Urinary bladder (tissue), 4 donors: ENCODE measurements around the gene ANKRD23. TPM values are rescaled to one million over a fixed set of nuclear protein-coding genes. Genes with fewer than 3 reads are reported as not detected.
"Not testable (repeated sequence)": the region's sequence is repeated elsewhere in the genome, so short reads cannot be mapped to it uniquely, and the experiment has no call there.

Experiments used
- DNase-seq: peaks from one replicate; pipeline ENCODE4 v3.0.0-alpha.2; 2015; ENCODE audit errors: extremely low spot score
- H3K27ac ChIP-seq: one replicate; pipeline ENCODE4 v1.5.1; 2013; ENCODE audit warnings: low read depth, mild to moderate bottlenecking, moderate library complexity
- H3K36me3 ChIP-seq: one replicate; pipeline ENCODE4 v1.6.1; 2013; ENCODE audit warnings: mild to moderate bottlenecking, moderate library complexity; ENCODE audit not compliant: insufficient read depth
- H3K4me1 ChIP-seq: one replicate; pipeline ENCODE4 v1.6.1; 2013; ENCODE audit warnings: mild to moderate bottlenecking, moderate library complexity; ENCODE audit not compliant: insufficient read depth
- H3K4me3 ChIP-seq: one replicate; pipeline ENCODE4 v1.5.1; 2013; ENCODE audit warnings: low read depth, low read length
- WGBS: extraction: QIAGEN DNeasy Blood & Tissue Kit; methylation state at CpG from one replicate; pipeline ENCODE4 v1.1.7; 2013; 5-methylcytosine and 5-hydroxymethylcytosine counted together
- polyA plus RNA-seq: library from polyadenylated mRNA; stranded (reverse); fragments of 200-250 nt; gene quantifications from one replicate; pipeline ENCODE4 v1.2.3, GENCODE V29; 2013
- total RNA-seq: library from RNA; depleted of rRNA; stranded (reverse); fragments of >200 nt; gene quantifications from one replicate; pipeline ENCODE4 v1.2.3, GENCODE V29; 2014
- donor health status: healthy with polysubstance abuse.
- donor health status: healthy.

The ANKRD23 gene
- total RNA-seq: 2.6 TPM
- polyA plus RNA-seq: 5.1 TPM

DNA sequence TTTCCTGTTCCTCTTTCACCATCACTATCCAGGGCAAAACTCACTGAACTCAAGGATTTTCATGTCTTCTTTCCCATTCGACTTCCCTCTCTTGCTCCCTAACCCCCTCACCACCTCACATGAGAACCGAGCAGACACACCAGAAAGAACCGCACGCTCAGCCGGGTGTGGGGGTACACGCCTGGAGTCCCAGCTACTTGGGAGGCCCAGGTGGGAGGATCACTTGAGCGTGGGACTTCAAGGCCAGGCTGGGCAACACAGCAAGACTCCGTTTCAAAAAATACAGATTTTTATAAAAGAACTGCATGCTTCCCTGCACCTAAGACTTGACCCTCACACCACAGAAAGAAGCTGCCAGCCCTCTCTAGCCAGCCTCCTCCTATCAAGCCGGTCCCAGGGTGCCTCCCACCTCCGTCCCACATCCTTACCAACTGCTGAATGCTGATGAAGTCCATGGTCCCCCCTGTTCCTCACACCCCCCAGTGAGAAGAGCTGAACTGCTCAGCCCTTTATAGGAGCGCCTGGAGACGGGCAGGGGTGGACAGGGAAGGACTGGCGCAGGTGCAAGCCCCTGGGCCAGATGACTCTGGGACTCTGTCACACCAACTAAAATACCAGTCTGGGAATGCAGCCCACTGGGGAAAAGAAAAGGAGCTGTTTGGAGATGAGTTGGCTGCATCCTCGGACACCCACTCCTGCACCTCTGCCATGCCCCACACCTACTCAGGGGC lies at the start of gene ANKRD23:
Gene ANKRD23, minus strand, starts transcription at position 484 of the 731 bp plus-strand sequence. Its CDS starts 29 bp downstream, at position 455.
- 95% methylated on average over 14 of the region's 14 CpGs for WGBS
- Histone ChIP-seq H3K27ac (no peak within 1 kb of the TSS), H3K4me1 (no peaks in the 10 kb centered on the region), H3K4me3 (no peak within 1 kb of the TSS), H3K36me3 (peaks cover 3% of the 10 kb centered on the region)
- no peak for DNase-seq

DNA sequence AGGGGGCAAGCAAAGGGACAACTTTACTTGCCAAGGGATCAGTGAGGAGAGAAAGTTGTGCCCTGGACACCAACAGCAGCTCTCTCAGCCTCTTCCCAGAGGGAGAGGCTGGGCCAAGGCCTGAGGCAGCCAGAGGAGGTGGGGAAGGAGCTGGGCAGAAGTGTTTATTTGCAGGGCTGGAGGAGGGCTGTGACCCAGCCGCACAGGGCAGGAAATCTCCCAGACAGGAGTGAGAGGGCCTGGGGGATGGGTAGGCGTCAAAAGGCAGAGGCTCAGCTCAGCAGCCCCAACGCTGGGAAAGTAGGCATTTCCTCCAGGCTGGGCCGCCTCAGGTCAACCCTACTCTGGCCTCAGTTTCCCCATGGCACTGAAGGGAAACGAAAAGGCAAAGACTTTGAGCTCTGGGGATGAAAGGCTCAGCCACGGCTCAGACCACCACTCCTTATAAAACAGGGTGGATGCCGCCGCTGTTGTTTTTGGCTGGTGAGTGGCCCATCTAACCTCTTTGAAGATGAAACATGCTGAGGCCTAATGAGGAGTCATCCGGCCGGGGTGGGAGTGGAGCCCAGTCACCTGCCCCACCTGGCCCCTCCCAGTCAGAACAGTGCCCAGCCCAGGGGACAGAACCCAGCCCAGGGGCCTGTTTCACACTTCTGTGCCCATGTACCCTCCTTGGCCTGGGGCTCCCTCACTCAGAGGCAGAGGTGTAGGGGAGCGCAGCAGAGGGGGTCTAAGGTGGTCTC lies 47.9 kb upstream of the ANKRD23 start:
- Histone ChIP-seq H3K4me3 (no peak overlapping the region), H3K4me1 (no peaks in the 10 kb centered on the region), H3K36me3 (no peaks in the 10 kb centered on the region), H3K27ac (no peak overlapping the region)
- WGBS: 59% methylated on average over 11 of the region's 11 CpGs
- no peak for DNase-seq

DNA sequence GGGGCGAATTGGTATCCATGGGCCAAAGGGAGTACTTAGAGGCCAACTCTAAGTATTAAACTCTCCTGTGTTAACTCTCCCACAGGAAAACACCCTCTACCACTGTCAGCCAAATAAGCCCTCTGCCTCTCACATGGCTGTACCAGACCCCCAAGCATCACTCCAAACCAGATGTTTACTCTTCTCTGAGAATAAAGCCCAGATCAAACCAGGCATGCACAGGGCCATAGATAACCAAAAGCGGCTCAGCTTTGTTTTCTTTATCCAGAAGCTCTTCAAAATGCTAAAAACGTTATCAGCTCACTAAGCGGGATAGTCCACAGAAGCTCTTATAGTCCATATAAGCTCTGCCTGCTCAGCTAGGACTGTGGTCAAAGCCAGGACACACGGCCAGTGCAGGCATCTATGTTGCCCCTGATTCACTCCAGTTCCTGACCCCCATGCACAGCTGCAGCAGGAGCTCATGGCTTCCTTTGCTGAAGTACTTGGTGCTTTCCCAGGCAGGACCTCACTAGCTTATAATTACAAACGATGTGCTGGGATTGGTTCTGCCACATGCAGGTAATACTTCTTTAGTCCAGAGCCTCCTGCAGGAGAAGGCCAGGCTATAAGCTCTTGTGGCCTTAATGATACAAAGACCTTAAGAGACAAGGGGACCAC lies 47.0 kb upstream of the ANKRD23 start:
- H3K36me3 ChIP-seq: no peaks in the 10 kb centered on the region
- no peak overlapping the region for H3K27ac ChIP-seq
- WGBS: 41% methylated on average over 6 of the region's 6 CpGs
- no peaks in the 10 kb centered on the region for H3K4me1 ChIP-seq
- no peak overlapping the region for H3K4me3 ChIP-seq
- DNase-seq: no peak

DNA sequence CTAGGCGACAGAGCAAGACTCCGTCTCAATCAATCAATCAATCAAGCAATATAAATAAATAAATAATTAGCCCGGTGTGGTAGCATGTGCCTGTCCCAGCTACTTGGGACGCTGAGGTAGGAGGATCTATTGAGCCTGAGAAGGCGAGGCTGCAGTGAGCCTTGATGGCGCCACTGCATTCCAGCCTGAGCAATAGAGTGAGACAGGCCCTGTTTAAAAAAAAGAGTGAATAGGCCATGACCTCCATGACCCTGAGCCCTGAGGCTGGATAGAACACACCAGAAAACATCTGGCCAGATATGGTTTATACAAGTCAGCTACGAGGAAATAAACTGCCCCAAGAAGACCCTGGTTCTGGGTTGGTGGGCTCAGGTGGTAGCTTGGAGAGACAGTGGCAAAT lies 46.4 kb upstream of the ANKRD23 start:
- 87% methylated on average over 7 of the region's 7 CpGs for WGBS

DNA sequence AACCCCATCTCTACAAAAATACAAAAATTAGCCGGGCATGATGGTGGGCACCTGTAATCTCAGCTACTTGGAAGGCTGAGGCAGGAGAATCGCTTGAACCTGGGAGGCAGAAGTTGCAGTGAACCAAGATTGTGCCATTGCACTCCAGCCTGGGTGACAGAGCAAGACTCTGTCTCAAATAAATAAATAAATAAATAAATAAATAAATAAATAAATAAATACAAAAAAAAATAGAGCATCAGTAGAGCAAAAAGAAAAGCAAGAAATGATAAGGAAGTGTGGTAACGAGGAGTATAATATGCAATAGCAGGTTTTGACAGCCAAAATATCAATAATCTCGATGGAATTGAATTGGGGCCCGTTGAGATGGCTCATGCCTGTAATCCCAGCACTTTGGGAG lies 45.7 kb upstream of the ANKRD23 start:
- H3K27ac ChIP-seq, H3K4me3 ChIP-seq, DNase-seq, H3K4me1 ChIP-seq, H3K36me3 ChIP-seq: not testable (repeated sequence)
- WGBS: 97% methylated on average over 5 of the region's 5 CpGs

More for the DNA sequence above, 46.4 kb upstream of the ANKRD23 start:
- Histone ChIP-seq H3K27ac (no peak overlapping the region), H3K36me3 (no peaks in the 10 kb centered on the region), H3K4me3 (no peak overlapping the region), H3K4me1 (no peaks in the 10 kb centered on the region)
- no peak for DNase-seq

DNA sequence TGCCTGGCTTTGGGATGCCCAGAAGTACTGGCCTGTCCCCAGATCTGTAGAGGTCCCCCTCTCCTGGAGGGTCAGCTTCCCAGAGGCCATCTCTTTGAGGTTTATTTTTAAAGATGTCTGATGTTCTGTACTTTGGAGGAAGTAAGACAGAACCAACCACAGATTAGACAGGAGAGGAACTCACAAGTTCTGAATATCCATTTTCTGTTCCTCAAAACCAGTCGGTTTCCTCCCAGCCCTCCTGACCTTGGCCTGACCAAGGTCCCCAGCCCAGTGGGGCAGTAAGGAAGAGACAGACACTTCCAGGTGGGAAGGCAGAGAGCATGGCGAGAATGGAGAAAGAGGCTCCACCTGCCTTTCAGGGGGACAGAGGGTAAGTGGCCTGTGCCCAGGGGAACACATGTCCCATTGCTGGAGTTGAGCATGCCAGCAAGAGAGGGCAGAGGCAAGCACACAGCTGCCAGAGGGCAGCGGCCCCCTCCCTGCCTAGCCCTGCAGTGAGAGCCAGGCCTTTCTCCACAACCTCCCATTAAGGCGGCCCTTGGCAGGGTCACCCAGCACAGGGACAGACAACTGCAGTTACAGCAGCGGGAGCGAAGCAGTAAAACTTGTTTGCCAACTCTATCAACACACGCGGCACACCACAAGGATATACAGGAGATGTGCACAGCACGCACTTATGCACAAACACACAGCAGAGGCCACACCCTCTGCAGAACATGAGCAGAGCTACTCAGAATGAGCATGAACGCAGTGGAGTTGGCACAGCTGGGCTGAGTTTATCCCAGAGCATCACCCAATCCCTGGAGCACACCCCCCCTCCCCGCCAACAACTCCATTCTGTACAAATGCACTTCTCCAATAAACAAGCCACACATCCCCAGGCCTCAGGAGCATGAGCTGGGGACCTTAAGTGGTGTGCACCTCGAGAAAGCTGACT lies 44.5 kb upstream of the ANKRD23 start:
- 29% methylated on average over 12 of the region's 12 CpGs for WGBS
- Histone ChIP-seq H3K36me3 (no peaks in the 10 kb centered on the region), H3K4me3 (no peak overlapping the region), H3K27ac (peak overlapping the region; percentile 55), H3K4me1 (no peaks in the 10 kb centered on the region)
- DNase-seq: peak; percentile 75

DNA sequence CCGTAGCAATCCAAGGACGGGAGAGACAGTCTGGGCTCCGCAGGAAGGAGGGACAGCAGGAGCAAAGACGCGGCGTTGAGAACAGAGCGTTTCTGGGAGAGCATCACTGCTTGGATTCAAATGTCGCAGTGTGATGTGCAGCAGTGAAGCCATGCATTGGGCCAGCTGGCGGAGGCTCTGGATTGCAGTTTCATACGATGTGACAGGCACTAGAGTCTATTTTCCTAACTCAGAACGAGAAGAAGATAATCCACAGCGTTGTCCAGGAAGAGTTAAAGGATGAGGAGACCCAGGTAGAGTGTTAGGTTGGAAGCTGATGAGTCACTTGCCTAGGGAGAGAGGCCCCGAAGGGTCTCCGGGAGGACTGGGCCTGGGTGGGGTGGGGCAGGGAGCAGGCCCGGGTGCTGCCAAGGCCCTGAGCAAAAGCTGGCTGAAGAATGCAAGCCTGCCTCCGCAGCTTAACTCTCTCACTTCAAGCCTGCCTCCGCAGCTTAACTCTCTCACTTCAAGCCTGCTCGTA lies 43.7 kb upstream of the ANKRD23 start:
- no peak overlapping the region for H3K4me3 ChIP-seq
- no peak for DNase-seq
- H3K36me3 ChIP-seq: no peaks in the 10 kb centered on the region
- H3K27ac ChIP-seq: no peak overlapping the region
- 22% methylated on average over 18 of the region's 18 CpGs for WGBS
- no peaks in the 10 kb centered on the region for H3K4me1 ChIP-seq

DNA sequence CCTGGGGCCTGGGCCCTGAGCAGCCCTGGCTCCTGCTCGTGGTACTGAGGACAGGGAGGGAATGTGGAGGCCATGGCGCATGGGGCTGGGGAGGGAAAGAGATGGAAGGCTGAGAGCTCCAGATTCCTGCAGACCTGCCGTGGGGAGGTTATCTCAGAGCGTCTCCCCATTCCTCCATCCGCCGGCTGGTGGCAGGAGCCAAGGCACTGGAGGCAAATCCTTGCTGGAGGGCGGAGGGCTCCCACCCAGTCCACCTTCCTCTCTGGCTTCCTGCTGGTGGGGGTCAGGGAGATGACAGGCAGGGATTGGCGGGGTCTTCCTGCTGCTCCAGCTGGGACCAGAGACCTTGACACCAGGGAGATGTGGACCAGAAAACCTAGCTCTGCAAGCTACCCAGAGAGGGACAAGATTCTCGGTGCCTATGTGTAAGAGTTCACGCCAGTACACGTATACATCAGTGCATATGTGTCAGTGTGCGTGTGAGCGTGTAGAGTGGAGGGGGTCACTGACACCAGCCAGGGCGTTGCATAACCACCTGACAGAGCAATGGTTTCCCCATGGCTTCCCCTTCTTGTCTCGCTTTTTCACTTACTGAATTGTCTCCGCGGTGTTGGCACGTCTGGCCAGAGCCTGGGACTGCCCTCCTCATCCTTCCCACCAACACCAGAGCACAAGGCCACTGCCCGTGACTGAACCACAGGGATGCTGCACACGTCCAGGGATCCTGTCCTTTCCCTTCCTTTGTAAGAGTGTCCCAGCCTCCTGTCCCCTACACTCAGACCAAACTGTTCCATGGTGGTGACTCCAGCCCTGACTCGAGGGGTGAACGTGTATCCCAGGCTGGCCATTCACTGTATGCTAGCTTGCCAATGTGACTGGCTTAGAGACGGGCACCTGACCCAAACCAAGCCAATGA lies 41.9 kb upstream of the ANKRD23 start:
- no peaks in the 10 kb centered on the region for H3K36me3 ChIP-seq
- no peaks in the 10 kb centered on the region for H3K4me1 ChIP-seq
- no peak for DNase-seq
- no peak overlapping the region for H3K4me3 ChIP-seq
- no peak overlapping the region for H3K27ac ChIP-seq
- WGBS: 94% methylated on average over 23 of the region's 23 CpGs

DNA sequence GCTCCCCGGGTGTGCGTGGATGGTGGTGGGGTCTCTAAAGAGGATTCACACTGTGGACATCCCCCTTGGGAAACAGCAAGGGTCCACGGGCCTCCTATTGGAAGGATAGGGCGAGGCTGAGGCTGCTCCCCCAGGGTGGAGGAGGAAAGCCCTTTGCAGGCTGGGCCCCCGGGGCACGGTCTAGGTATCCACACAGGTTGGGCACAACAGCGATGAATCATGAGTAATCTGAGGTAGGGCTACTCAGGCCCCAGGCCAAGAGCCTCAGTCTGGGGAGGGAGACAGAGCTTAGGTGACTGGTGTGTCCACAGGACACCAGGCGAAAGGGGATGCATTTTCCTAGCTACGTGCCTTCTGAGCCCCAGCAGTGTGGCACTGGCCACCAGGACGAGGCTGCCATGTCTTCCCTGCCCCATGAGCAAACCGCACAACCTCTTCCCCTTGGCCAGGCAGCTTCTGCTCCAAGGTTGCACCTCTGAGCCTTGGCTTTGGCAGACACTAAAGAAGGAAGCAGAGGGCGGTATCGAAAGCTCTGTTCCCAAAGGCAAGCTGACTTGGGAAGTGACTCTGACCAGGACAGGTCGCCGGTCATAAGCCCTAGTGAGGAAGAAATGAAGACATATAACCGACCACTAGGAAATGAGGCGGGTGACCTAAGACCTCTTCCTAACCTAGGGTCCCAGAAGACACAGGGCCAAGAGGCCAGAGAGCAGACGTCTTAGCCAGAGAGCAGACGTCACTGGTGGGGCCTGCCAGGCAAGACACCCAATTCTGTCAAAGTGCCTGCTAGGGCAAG lies 40.7 kb upstream of the ANKRD23 start:
- no peak for DNase-seq
- H3K4me3 ChIP-seq: no peak overlapping the region
- 85% methylated on average over 19 of the region's 19 CpGs for WGBS
- no peaks in the 10 kb centered on the region for H3K36me3 ChIP-seq
- H3K27ac ChIP-seq: peak overlapping the region; percentile 43
- H3K4me1 ChIP-seq: no peaks in the 10 kb centered on the region

DNA sequence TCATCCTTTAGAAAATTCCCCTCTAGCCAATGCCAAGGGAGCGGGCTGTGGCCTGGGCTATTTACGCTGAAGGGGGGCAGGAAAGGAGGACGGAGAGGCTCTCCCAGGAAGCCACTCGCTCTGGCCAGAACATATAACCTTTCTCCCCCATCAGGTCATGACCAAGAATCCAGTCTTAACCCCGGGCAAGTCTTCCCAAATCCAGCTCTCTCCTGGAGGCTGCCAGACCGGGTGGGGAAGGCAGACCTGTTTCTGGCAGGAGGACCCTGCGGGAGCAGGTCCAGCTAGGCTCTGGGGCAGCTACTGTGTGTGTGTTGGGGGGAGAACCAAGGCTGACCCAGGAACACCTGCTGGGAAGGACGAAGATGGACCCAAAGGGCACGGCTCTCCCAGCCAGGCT lies 39.5 kb upstream of the ANKRD23 start:
- H3K36me3 ChIP-seq: no peaks in the 10 kb centered on the region
- H3K4me3 ChIP-seq: no peak overlapping the region
- no peaks in the 10 kb centered on the region for H3K4me1 ChIP-seq
- 87% methylated on average over 9 of the region's 9 CpGs for WGBS
- no peak for DNase-seq
- H3K27ac ChIP-seq: no peak overlapping the region

DNA sequence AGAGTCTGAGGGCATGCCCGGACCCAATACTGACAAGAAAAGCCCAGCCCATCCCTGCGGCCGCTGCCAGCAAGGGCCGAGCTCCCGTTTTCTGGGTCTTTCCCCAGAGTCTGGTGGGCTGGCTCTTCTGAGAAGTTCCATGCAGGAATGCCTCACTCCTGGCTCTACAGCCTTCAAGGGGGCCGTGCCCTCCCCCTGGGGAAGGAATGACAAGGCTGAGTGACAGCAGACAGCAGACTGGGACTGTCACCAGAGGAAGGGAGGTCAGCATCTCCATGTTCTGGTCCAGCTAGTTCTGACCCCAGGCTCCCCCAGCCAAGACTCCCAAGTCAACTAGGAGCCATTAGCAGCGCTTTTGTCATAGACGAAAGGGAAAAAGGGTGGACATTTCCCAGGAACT lies 39.1 kb upstream of the ANKRD23 start:
- Histone ChIP-seq H3K4me1 (no peaks in the 10 kb centered on the region), H3K27ac (peak overlapping the region; percentile 51), H3K4me3 (no peak overlapping the region), H3K36me3 (no peaks in the 10 kb centered on the region)
- DNase-seq: no peak
- 89% methylated on average over 8 of the region's 8 CpGs for WGBS
